Neuronal stem cell (in vitro differentiated cells): ENCODE data around the gene TEAD4.

Source experiments
- DNase-seq: peaks from one replicate; pipeline ENCODE4 v3.0.0-alpha.2; 2013; ENCODE audit warnings: low spot score
- H2AFZ ChIP-seq: one replicate; pipeline ENCODE4 v1.6.1; 2013; ENCODE audit warnings: mild to moderate bottlenecking, low read length, inconsistent platforms
- H2AK5ac ChIP-seq: 2 replicates; pipeline ENCODE4 v1.6.1; 2013; ENCODE audit warnings: low read depth, mild to moderate bottlenecking, inconsistent platforms, low read length, moderate library complexity, mixed read lengths
- H2BK120ac ChIP-seq: 2 replicates; pipeline ENCODE4 v1.6.1; 2013; ENCODE audit warnings: low read depth, mild to moderate bottlenecking, inconsistent platforms, low read length, moderate library complexity, mixed read lengths
- H2BK12ac ChIP-seq: one replicate; pipeline ENCODE4 v1.6.1; 2013; ENCODE audit warnings: low read length, inconsistent platforms
- H2BK15ac ChIP-seq: 2 replicates; pipeline ENCODE4 v1.6.1; 2013; ENCODE audit warnings: mild to moderate bottlenecking, low read length, inconsistent platforms, mixed read lengths
- H2BK5ac ChIP-seq: one replicate; pipeline ENCODE4 v1.6.1; 2013; ENCODE audit warnings: inconsistent platforms, mild to moderate bottlenecking, low read length, moderate library complexity
- H3K14ac ChIP-seq: one replicate; pipeline ENCODE4 v1.6.1; 2013; ENCODE audit warnings: low read length, inconsistent platforms
- H3K18ac ChIP-seq: 2 replicates; pipeline ENCODE4 v1.6.1; 2013; ENCODE audit warnings: low read length, inconsistent platforms
- H3K23ac ChIP-seq: 2 replicates; pipeline ENCODE4 v1.6.1; 2013; ENCODE audit warnings: low read depth, mild to moderate bottlenecking, mixed read lengths, low read length, inconsistent platforms; ENCODE audit not compliant: poor library complexity
- H3K27ac ChIP-seq: replicated peaks from 3 replicates; pipeline ENCODE4 v1.5.1; 2013; ENCODE audit warnings: low read length, inconsistent platforms
- H3K27me3 ChIP-seq, 3 experiments: 2 replicates each; pipeline ENCODE4 v1.6.1; 2013; ENCODE audit warnings: low read length in 3 of 3, mild to moderate bottlenecking in 2 of 3, inconsistent platforms in 1 of 3, low read depth in 1 of 3, mixed read lengths in 1 of 3, moderate library complexity in 1 of 3; ENCODE audit not compliant: control insufficient read depth in 3 of 3, insufficient read depth in 3 of 3
- H3K36me3 ChIP-seq, 2 donors: replicated peaks in 1 of 2; 2 replicates each; pipeline ENCODE4 v1.6.1; 2013; ENCODE audit warnings: low read length in 2 of 2; ENCODE audit not compliant: control insufficient read depth in 2 of 2, insufficient read depth in 2 of 2
- H3K4ac ChIP-seq: 2 replicates; pipeline ENCODE4 v1.6.1; 2013; ENCODE audit warnings: inconsistent platforms, mild to moderate bottlenecking, low read length, moderate library complexity
- H3K4me1 ChIP-seq, 2 donors: 1 replicate in 1 of 2; 2 replicates in 1 of 2; pipeline ENCODE4 v1.6.1; 2013; ENCODE audit warnings: low read length in 2 of 2, low read depth in 1 of 2; ENCODE audit not compliant: control insufficient read depth in 2 of 2, insufficient read depth in 1 of 2
- H3K4me2 ChIP-seq: one replicate; pipeline ENCODE4 v1.6.1; 2013; ENCODE audit warnings: mild to moderate bottlenecking, low read length, inconsistent platforms; ENCODE audit not compliant: insufficient read depth, poor library complexity, severe bottlenecking
- H3K4me3 ChIP-seq, 2 donors: 2 replicates each; pipeline ENCODE4 v1.5.1; 2013; ENCODE audit warnings: low read length in 2 of 2, mild to moderate bottlenecking in 2 of 2, inconsistent platforms in 1 of 2, moderate library complexity in 1 of 2
- H3K79me1 ChIP-seq: one replicate; pipeline ENCODE4 v1.6.1; 2013; ENCODE audit warnings: low read depth, mild to moderate bottlenecking, inconsistent platforms, low read length, moderate library complexity
- H3K9ac ChIP-seq: one replicate; pipeline ENCODE4 v1.6.1; 2013; ENCODE audit warnings: mild to moderate bottlenecking, low read depth, low read length, inconsistent platforms; ENCODE audit not compliant: poor library complexity
- H3K9me3 ChIP-seq, 2 donors: replicated peaks in 1 of 2; 2 replicates each; pipeline versions ENCODE3 to v1.6.1; 2013; ENCODE audit warnings: low read length in 2 of 2, mild to moderate bottlenecking in 2 of 2, inconsistent platforms in 1 of 2, low read depth in 1 of 2, mixed read lengths in 1 of 2, moderate library complexity in 1 of 2; ENCODE audit not compliant: control insufficient read depth in 2 of 2, insufficient read depth in 1 of 2
- H4K8ac ChIP-seq: one replicate; pipeline ENCODE4 v1.6.1; 2013; ENCODE audit warnings: low read depth, mild to moderate bottlenecking, inconsistent platforms, low read length, moderate library complexity
- H4K91ac ChIP-seq: one replicate; pipeline ENCODE4 v1.6.1; 2013; ENCODE audit warnings: low read length, low read depth, mild to moderate bottlenecking, inconsistent platforms; ENCODE audit not compliant: poor library complexity
- WGBS, 2 donors: extraction: QIAGEN DNeasy Blood & Tissue Kit; methylation state at CpG; one replicate each; pipeline ENCODE4 v1.1.7; 2013; ENCODE audit warnings: missing lambda C conversion rate in 2 of 2, mixed read lengths in 1 of 2; ENCODE audit not compliant: insufficient read length in 2 of 2, insufficient replicate concordance in 1 of 2; ENCODE audit errors: extremely low coverage in 2 of 2; 5-methylcytosine and 5-hydroxymethylcytosine counted together

Gene TEAD4

GRCh38 chr12:3086729-3087323 lies 127.6 kb downstream of the TEAD4 start:
- H3K27me3 ChIP-seq: no peaks in the 10 kb centered on the region
- no peak overlapping the region for H2BK120ac ChIP-seq
- no peaks in the 10 kb centered on the region for H3K9me3 ChIP-seq
- H3K4ac ChIP-seq: no peak overlapping the region
- no peaks in the 10 kb centered on the region for H3K79me1 ChIP-seq
- H3K36me3 ChIP-seq: peaks cover 2 to 4% of the 10 kb centered on the region in 2 donors
- no peak overlapping the region for H3K23ac ChIP-seq
- no peak overlapping the region for H4K8ac ChIP-seq
- H2BK12ac ChIP-seq: peak overlapping the region; percentile 12
- H4K91ac ChIP-seq: no peak overlapping the region
- no peak overlapping the region for H3K14ac ChIP-seq
- peak overlapping the region; percentile 58 for H3K18ac ChIP-seq
- no peak overlapping the region for H2AK5ac ChIP-seq
- no peak overlapping the region for H2AFZ ChIP-seq
- no peak overlapping the region for H2BK5ac ChIP-seq
- H3K4me2 ChIP-seq: no peak overlapping the region
- no CpG with 5 or more reads among the region's 9 CpGs for WGBS, 2 donors
- peak overlapping the region; percentile 0 for H3K9ac ChIP-seq
- H3K4me1 ChIP-seq: peaks cover 12 to 29% of the 10 kb centered on the region in 2 donors
- no peak overlapping the region for H3K4me3 ChIP-seq
- no peak for DNase-seq
- no peak overlapping the region for H2BK15ac ChIP-seq
- no peak overlapping the region for H3K27ac ChIP-seq

- Histone ChIP-seq H4K91ac (no peak overlapping the region), H3K4me2 (no peak overlapping the region), H3K27ac (no peak overlapping the region), H2AFZ (no peak overlapping the region), H2AK5ac (peak overlapping the region; percentile 30), H3K79me1 (no peaks in the 10 kb centered on the region), H2BK5ac (no peak overlapping the region), H3K4me3 (no peak overlapping the region), H4K8ac (no peak overlapping the region), H3K18ac (peak overlapping the region; percentile 61), H2BK12ac (no peak overlapping the region), H2BK120ac (no peak overlapping the region), H3K9me3 (no peaks in the 10 kb centered on the region), H3K14ac (peak overlapping the region; percentile 41), H3K23ac (peak overlapping the region; percentile 52), H3K4me1 (peaks cover 13 to 35% of the 10 kb centered on the region in 2 donors), H2BK15ac (peak overlapping the region; percentile 53), H3K9ac (no peak overlapping the region), H3K4ac (no peak overlapping the region), H3K27me3 (no peaks in the 10 kb centered on the region), H3K36me3 (peaks cover 2 to 4% of the 10 kb centered on the region in 2 donors)
- no peak for DNase-seq
- WGBS, 2 donors: no CpG with 5 or more reads among the region's 11 CpGs
Measured at GRCh38 chr12:3087758-3088650, 128.8 kb downstream of the TEAD4 start.

- DNase-seq: no peak
- Histone ChIP-seq H3K4ac (no peak overlapping the region), H3K18ac (no peak overlapping the region), H4K91ac (no peak overlapping the region), H3K27ac (no peak overlapping the region), H3K79me1 (no peaks in the 10 kb centered on the region), H3K4me1 (peaks cover 13 to 28% of the 10 kb centered on the region in 2 donors), H2AK5ac (no peak overlapping the region), H3K9ac (no peak overlapping the region), H2BK15ac (no peak overlapping the region), H2BK12ac (no peak overlapping the region), H2BK5ac (no peak overlapping the region), H3K9me3 (no peaks in the 10 kb centered on the region), H3K23ac (no peak overlapping the region), H3K14ac (no peak overlapping the region), H3K36me3 (peaks cover 0 to 2% of the 10 kb centered on the region in 2 donors), H2AFZ (no peak overlapping the region), H2BK120ac (no peak overlapping the region), H3K4me3 (no peak overlapping the region), H3K4me2 (no peak overlapping the region), H4K8ac (no peak overlapping the region), H3K27me3 (no peaks in the 10 kb centered on the region)
- no CpG with 5 or more reads among the region's 5 CpGs for WGBS, 2 donors
Measured at GRCh38 chr12:3089588-3089987, 130.4 kb downstream of the TEAD4 start.
